Measurements from ENCODE around the gene MUC6.

The MUC6 gene

GRCh38 chr11:1034456-1035295, 1.8 kb downstream of the MUC6 start:
- no peak for DNase-seq (ENCODE audit: low spot score in 2 of 2)
- peaks cover 5% of the 10 kb centered on the region for H3K9me3 Mint-ChIP-seq
- peaks cover 8% of the 10 kb centered on the region for H3K36me3 Mint-ChIP-seq (ENCODE audit: insufficient read depth)
- ATAC-seq (replicated peaks; ENCODE audit: extremely low read depth, poor library complexity, severe bottlenecking) = no peak
- H3K4me1 Mint-ChIP-seq = no peaks in the 10 kb centered on the region
- H3K4me3 Mint-ChIP-seq = no peak overlapping the region
- H3K27me3 Mint-ChIP-seq = no peaks in the 10 kb centered on the region
- H3K27ac Mint-ChIP-seq (ENCODE audit: low read depth) = no peak overlapping the region

- Mint-ChIP-seq H3K4me1 (no peaks in the 10 kb centered on the region), H3K27ac (ENCODE audit: low read depth) (no peak overlapping the region), H3K4me3 (no peak overlapping the region), H3K27me3 (no peaks in the 10 kb centered on the region), H3K9me3 (peaks cover 5% of the 10 kb centered on the region), H3K36me3 (ENCODE audit: insufficient read depth) (peaks cover 8% of the 10 kb centered on the region)
- DNase-seq (ENCODE audit: low spot score in 2 of 2) = no peak
- no peak for ATAC-seq (replicated peaks; ENCODE audit: extremely low read depth, poor library complexity, severe bottlenecking)
Observed at GRCh38 chr11:1034001-1034400, 2.5 kb downstream of the MUC6 start.

- DNase-seq (ENCODE audit: low spot score in 2 of 2) = no peak
- Mint-ChIP-seq H3K9me3 (peaks cover 5% of the 10 kb centered on the region), H3K4me1 (no peaks in the 10 kb centered on the region), H3K36me3 (ENCODE audit: insufficient read depth) (peaks cover 10% of the 10 kb centered on the region), H3K27me3 (no peaks in the 10 kb centered on the region), H3K27ac (ENCODE audit: low read depth) (no peak overlapping the region), H3K4me3 (no peak overlapping the region)
- ATAC-seq (replicated peaks; ENCODE audit: extremely low read depth, poor library complexity, severe bottlenecking) = no peak
Observed at GRCh38 chr11:1033016-1033798, 3.3 kb downstream of the MUC6 start.

- Mint-ChIP-seq H3K27me3 (no peaks in the 10 kb centered on the region), H3K4me1 (no peaks in the 10 kb centered on the region), H3K4me3 (peak overlapping the region; percentile 5), H3K27ac (ENCODE audit: low read depth) (no peak overlapping the region), H3K9me3 (peaks cover 5% of the 10 kb centered on the region), H3K36me3 (ENCODE audit: insufficient read depth) (peaks cover 11% of the 10 kb centered on the region)
- ATAC-seq (replicated peaks; ENCODE audit: extremely low read depth, poor library complexity, severe bottlenecking) = no peak
- no peak for DNase-seq (ENCODE audit: low spot score in 2 of 2)
Observed at GRCh38 chr11:1032310-1032891, 4.1 kb downstream of the MUC6 start.

GRCh38 chr11:1031121-1031899, 5.2 kb downstream of the MUC6 start:
- Mint-ChIP-seq H3K27me3 (no peaks in the 10 kb centered on the region), H3K36me3 (ENCODE audit: insufficient read depth) (peaks cover 11% of the 10 kb centered on the region)
- no peak for ATAC-seq (replicated peaks; ENCODE audit: extremely low read depth, poor library complexity, severe bottlenecking)

GRCh38 chr11:1030556-1030955, 6.0 kb downstream of the MUC6 start:
- H3K36me3 Mint-ChIP-seq (ENCODE audit: insufficient read depth) = peaks cover 11% of the 10 kb centered on the region
- no peaks in the 10 kb centered on the region for H3K4me1 Mint-ChIP-seq
- ATAC-seq (replicated peaks; ENCODE audit: extremely low read depth, poor library complexity, severe bottlenecking) (no peak), DNase-seq (ENCODE audit: low spot score in 2 of 2) (no peak)
- H3K27me3 Mint-ChIP-seq = no peaks in the 10 kb centered on the region
- H3K9me3 Mint-ChIP-seq = peaks cover 5% of the 10 kb centered on the region
- H3K27ac Mint-ChIP-seq (ENCODE audit: low read depth) = no peak overlapping the region
- no peak overlapping the region for H3K4me3 Mint-ChIP-seq

More at GRCh38 chr11:1031121-1031899, 5.2 kb downstream of the MUC6 start:
- no peak overlapping the region for H3K4me3 Mint-ChIP-seq
- no peak overlapping the region for H3K27ac Mint-ChIP-seq (ENCODE audit: low read depth)
- peaks cover 5% of the 10 kb centered on the region for H3K9me3 Mint-ChIP-seq
- no peaks in the 10 kb centered on the region for H3K4me1 Mint-ChIP-seq
- DNase-seq (ENCODE audit: low spot score in 2 of 2) = no peak

- DNase-seq (ENCODE audit: low spot score in 2 of 2) = no peak
- no peak overlapping the region for H3K4me3 Mint-ChIP-seq
- no peaks in the 10 kb centered on the region for H3K4me1 Mint-ChIP-seq
- ATAC-seq (replicated peaks; ENCODE audit: extremely low read depth, poor library complexity, severe bottlenecking) = no peak
- H3K36me3 Mint-ChIP-seq (ENCODE audit: insufficient read depth) = peaks cover 11% of the 10 kb centered on the region
- H3K9me3 Mint-ChIP-seq = peaks cover 5% of the 10 kb centered on the region
- H3K27me3 Mint-ChIP-seq = no peaks in the 10 kb centered on the region
- no peak overlapping the region for H3K27ac Mint-ChIP-seq (ENCODE audit: low read depth)
Observed at GRCh38 chr11:1030086-1030485, 6.4 kb downstream of the MUC6 start.

GRCh38 chr11:1029654-1030053, 6.9 kb downstream of the MUC6 start:
- Mint-ChIP-seq H3K4me1 (no peaks in the 10 kb centered on the region), H3K9me3 (peaks cover 5% of the 10 kb centered on the region), H3K4me3 (no peak overlapping the region), H3K27me3 (no peaks in the 10 kb centered on the region), H3K36me3 (ENCODE audit: insufficient read depth) (peaks cover 11% of the 10 kb centered on the region), H3K27ac (ENCODE audit: low read depth) (no peak overlapping the region)
- ATAC-seq (replicated peaks; ENCODE audit: extremely low read depth, poor library complexity, severe bottlenecking) = no peak
- DNase-seq (ENCODE audit: low spot score in 2 of 2) = no peak

GRCh38 chr11:1029051-1029450, 7.5 kb downstream of the MUC6 start:
- ATAC-seq (replicated peaks; ENCODE audit: extremely low read depth, poor library complexity, severe bottlenecking) (no peak), DNase-seq (ENCODE audit: low spot score in 2 of 2) (no peak)
- no peak overlapping the region for H3K27ac Mint-ChIP-seq (ENCODE audit: low read depth)

GRCh38 chr11:1028616-1029015, 7.9 kb downstream of the MUC6 start:
- Mint-ChIP-seq H3K27me3 (no peaks in the 10 kb centered on the region), H3K4me3 (no peak overlapping the region), H3K9me3 (peaks cover 5% of the 10 kb centered on the region), H3K36me3 (ENCODE audit: insufficient read depth) (peaks cover 9% of the 10 kb centered on the region), H3K27ac (ENCODE audit: low read depth) (no peak overlapping the region), H3K4me1 (no peaks in the 10 kb centered on the region)
- no peak for ATAC-seq (replicated peaks; ENCODE audit: extremely low read depth, poor library complexity, severe bottlenecking)
- DNase-seq (ENCODE audit: low spot score in 2 of 2) = no peak

More at GRCh38 chr11:1029051-1029450, 7.5 kb downstream of the MUC6 start:
- Mint-ChIP-seq H3K9me3 (peaks cover 5% of the 10 kb centered on the region), H3K4me3 (no peak overlapping the region), H3K4me1 (no peaks in the 10 kb centered on the region), H3K27me3 (no peaks in the 10 kb centered on the region), H3K36me3 (ENCODE audit: insufficient read depth) (peaks cover 11% of the 10 kb centered on the region)

GRCh38 chr11:1028291-1028540, 8.3 kb downstream of the MUC6 start:
- no peak overlapping the region for H3K27ac Mint-ChIP-seq (ENCODE audit: low read depth)

GRCh38 chr11:1027483-1028290, 8.8 kb downstream of the MUC6 start:
- Mint-ChIP-seq H3K4me3 (no peak overlapping the region), H3K4me1 (peaks cover 5% of the 10 kb centered on the region)

More at GRCh38 chr11:1028291-1028540, 8.3 kb downstream of the MUC6 start:
- DNase-seq (ENCODE audit: low spot score in 2 of 2) (no peak), ATAC-seq (replicated peaks; ENCODE audit: extremely low read depth, poor library complexity, severe bottlenecking) (no peak)
- H3K4me3 Mint-ChIP-seq = no peak overlapping the region
- H3K9me3 Mint-ChIP-seq = peaks cover 5% of the 10 kb centered on the region
- H3K36me3 Mint-ChIP-seq (ENCODE audit: insufficient read depth) = peaks cover 9% of the 10 kb centered on the region
- H3K4me1 Mint-ChIP-seq = peaks cover under 1% of the 10 kb centered on the region
- H3K27me3 Mint-ChIP-seq = no peaks in the 10 kb centered on the region

More at GRCh38 chr11:1027483-1028290, 8.8 kb downstream of the MUC6 start:
- H3K27me3 Mint-ChIP-seq = no peaks in the 10 kb centered on the region
- peaks cover 5% of the 10 kb centered on the region for H3K9me3 Mint-ChIP-seq
- peaks cover 9% of the 10 kb centered on the region for H3K36me3 Mint-ChIP-seq (ENCODE audit: insufficient read depth)
- no peak overlapping the region for H3K27ac Mint-ChIP-seq (ENCODE audit: low read depth)
- DNase-seq (ENCODE audit: low spot score in 2 of 2) = no peak
- ATAC-seq (replicated peaks; ENCODE audit: extremely low read depth, poor library complexity, severe bottlenecking) = no peak
